ENCODE results near the gene MMS22L. TPM values are rescaled to one million over a fixed set of nuclear protein-coding genes. Genes with fewer than 3 reads are reported as not detected.
"Not testable (repeated sequence)": the region's sequence is repeated elsewhere in the genome, so short reads cannot be mapped to it uniquely, and the experiment has no call there.

Gene MMS22L
- total RNA-seq, 2 donors from 2014 or later, result 9.5 to 11.7 TPM

GRCh38 chr6:97205966-97206365, 77.0 kb downstream of the MMS22L start:
- H3K36me3 Mint-ChIP-seq (ENCODE audit: low read depth), result no peaks in the 10 kb centered on the region
- DNase-seq (no peak), ATAC-seq (no peak)
- no peaks in the 10 kb centered on the region for H3K9me3 ChIP-seq (ENCODE audit: control insufficient read depth, low read length, poor library complexity, severe bottlenecking)
- H3K27ac Mint-ChIP-seq, result no peak overlapping the region
- H3K4me1 Mint-ChIP-seq, result peaks cover 2% of the 10 kb centered on the region
- H3K27me3 Mint-ChIP-seq, result no peaks in the 10 kb centered on the region
- H3K4me3 Mint-ChIP-seq, result no peak overlapping the region

GRCh38 chr6:97203343-97203742, 79.7 kb downstream of the MMS22L start:
- peaks cover 2% of the 10 kb centered on the region for H3K36me3 Mint-ChIP-seq (ENCODE audit: low read depth)
- no peak overlapping the region for H3K27ac Mint-ChIP-seq
- no peaks in the 10 kb centered on the region for H3K9me3 ChIP-seq (ENCODE audit: control insufficient read depth, low read length, poor library complexity, severe bottlenecking)
- ATAC-seq (no peak), DNase-seq (no peak)
- no peaks in the 10 kb centered on the region for H3K27me3 Mint-ChIP-seq
- no peak overlapping the region for H3K4me3 Mint-ChIP-seq
- H3K4me1 Mint-ChIP-seq, result peaks cover 2% of the 10 kb centered on the region

GRCh38 chr6:97198046-97198565, 84.9 kb downstream of the MMS22L start:
- Mint-ChIP-seq H3K27ac (no peak overlapping the region), H3K4me3 (no peak overlapping the region), H3K27me3 (no peaks in the 10 kb centered on the region), H3K4me1 (no peaks in the 10 kb centered on the region), H3K36me3 (ENCODE audit: low read depth) (peaks cover 2% of the 10 kb centered on the region)
- no peaks in the 10 kb centered on the region for H3K9me3 ChIP-seq (ENCODE audit: control insufficient read depth, low read length, poor library complexity, severe bottlenecking)
- no peak for ATAC-seq
- DNase-seq, result no peak

GRCh38 chr6:97195117-97195516, 87.9 kb downstream of the MMS22L start:
- Mint-ChIP-seq H3K27me3 (no peaks in the 10 kb centered on the region), H3K4me3 (no peak overlapping the region), H3K27ac (no peak overlapping the region), H3K4me1 (no peaks in the 10 kb centered on the region), H3K36me3 (ENCODE audit: low read depth) (peaks cover 2% of the 10 kb centered on the region)
- no peak for DNase-seq
- no peaks in the 10 kb centered on the region for H3K9me3 ChIP-seq (ENCODE audit: control insufficient read depth, low read length, poor library complexity, severe bottlenecking)
- ATAC-seq, result no peak

GRCh38 chr6:97189767-97190166, 93.2 kb downstream of the MMS22L start:
- H3K27me3 Mint-ChIP-seq, result no peaks in the 10 kb centered on the region
- DNase-seq, result no peak
- no peaks in the 10 kb centered on the region for H3K4me1 Mint-ChIP-seq
- H3K27ac Mint-ChIP-seq, result no peak overlapping the region
- H3K9me3 ChIP-seq (ENCODE audit: control insufficient read depth, low read length, poor library complexity, severe bottlenecking), result no peaks in the 10 kb centered on the region
- no peaks in the 10 kb centered on the region for H3K36me3 Mint-ChIP-seq (ENCODE audit: low read depth)
- no peak for ATAC-seq
- no peak overlapping the region for H3K4me3 Mint-ChIP-seq

- Mint-ChIP-seq H3K36me3 (ENCODE audit: low read depth) (no peaks in the 10 kb centered on the region), H3K27me3 (no peaks in the 10 kb centered on the region), H3K4me3 (no peak overlapping the region), H3K4me1 (no peaks in the 10 kb centered on the region), H3K27ac (no peak overlapping the region)
- DNase-seq (no peak), ATAC-seq (no peak)
- H3K9me3 ChIP-seq (ENCODE audit: control insufficient read depth, low read length, poor library complexity, severe bottlenecking), result no peaks in the 10 kb centered on the region
Measured at GRCh38 chr6:97187951-97188350, 95.1 kb downstream of the MMS22L start.

GRCh38 chr6:97186416-97186999, 96.5 kb downstream of the MMS22L start:
- H3K9me3 ChIP-seq (ENCODE audit: control insufficient read depth, low read length, poor library complexity, severe bottlenecking), result no peaks in the 10 kb centered on the region
- no peak overlapping the region for H3K27ac Mint-ChIP-seq
- no peaks in the 10 kb centered on the region for H3K27me3 Mint-ChIP-seq
- H3K36me3 Mint-ChIP-seq (ENCODE audit: low read depth), result no peaks in the 10 kb centered on the region
- H3K4me1 Mint-ChIP-seq, result no peaks in the 10 kb centered on the region
- H3K4me3 Mint-ChIP-seq, result no peak overlapping the region
- peak; percentile 16 to 54 (median 28) for DNase-seq
- ATAC-seq, result peak; percentile 77

- H3K36me3 Mint-ChIP-seq (ENCODE audit: low read depth), result peaks cover 15% of the 10 kb centered on the region
- H3K4me1 Mint-ChIP-seq, result no peaks in the 10 kb centered on the region
- no peak overlapping the region for H3K4me3 Mint-ChIP-seq
- H3K9me3 ChIP-seq (ENCODE audit: control insufficient read depth, low read length, poor library complexity, severe bottlenecking), result no peaks in the 10 kb centered on the region
- no peak for DNase-seq
- no peaks in the 10 kb centered on the region for H3K27me3 Mint-ChIP-seq
- H3K27ac Mint-ChIP-seq, result no peak overlapping the region
- no peak for ATAC-seq
Measured at GRCh38 chr6:97177905-97178304, 105.1 kb downstream of the MMS22L start.

- H3K36me3 Mint-ChIP-seq (ENCODE audit: low read depth), result peaks cover 18% of the 10 kb centered on the region
- H3K9me3 ChIP-seq (ENCODE audit: control insufficient read depth, low read length, poor library complexity, severe bottlenecking), result no peaks in the 10 kb centered on the region
Measured at GRCh38 chr6:97176468-97176867, 106.5 kb downstream of the MMS22L start.

GRCh38 chr6:97175806-97176205, 107.2 kb downstream of the MMS22L start:
- no peak overlapping the region for H3K27ac Mint-ChIP-seq
- H3K4me1 Mint-ChIP-seq, result no peaks in the 10 kb centered on the region
- H3K36me3 Mint-ChIP-seq (ENCODE audit: low read depth), result peaks cover 16% of the 10 kb centered on the region

More at GRCh38 chr6:97176468-97176867, 106.5 kb downstream of the MMS22L start:
- Mint-ChIP-seq H3K4me3 (no peak overlapping the region), H3K27me3 (no peaks in the 10 kb centered on the region), H3K27ac (no peak overlapping the region), H3K4me1 (no peaks in the 10 kb centered on the region)
- DNase-seq, result no peak
- ATAC-seq, result no peak

GRCh38 chr6:97174471-97174870, 108.5 kb downstream of the MMS22L start:
- H3K9me3 ChIP-seq (ENCODE audit: control insufficient read depth, low read length, poor library complexity, severe bottlenecking), result no peaks in the 10 kb centered on the region
- H3K27me3 Mint-ChIP-seq, result no peaks in the 10 kb centered on the region
- H3K36me3 Mint-ChIP-seq (ENCODE audit: low read depth), result peaks cover 15% of the 10 kb centered on the region
- no peaks in the 10 kb centered on the region for H3K4me1 Mint-ChIP-seq
- no peak for ATAC-seq
- no peak overlapping the region for H3K27ac Mint-ChIP-seq
- no peak for DNase-seq
- no peak overlapping the region for H3K4me3 Mint-ChIP-seq

More at GRCh38 chr6:97175806-97176205, 107.2 kb downstream of the MMS22L start:
- Mint-ChIP-seq H3K4me3 (no peak overlapping the region), H3K27me3 (no peaks in the 10 kb centered on the region)
- no peaks in the 10 kb centered on the region for H3K9me3 ChIP-seq (ENCODE audit: control insufficient read depth, low read length, poor library complexity, severe bottlenecking)
- ATAC-seq (no peak), DNase-seq (no peak)

- DNase-seq (no peak), ATAC-seq (no peak)
- Mint-ChIP-seq H3K27me3 (no peaks in the 10 kb centered on the region), H3K4me3 (no peak overlapping the region), H3K4me1 (no peaks in the 10 kb centered on the region), H3K36me3 (ENCODE audit: low read depth) (peaks cover 12% of the 10 kb centered on the region), H3K27ac (no peak overlapping the region)
- no peaks in the 10 kb centered on the region for H3K9me3 ChIP-seq (ENCODE audit: control insufficient read depth, low read length, poor library complexity, severe bottlenecking)
Measured at GRCh38 chr6:97160280-97160679, 122.7 kb downstream of the MMS22L start.

GRCh38 chr6:97155447-97155846, 127.6 kb downstream of the MMS22L start:
- H3K4me1 Mint-ChIP-seq; DNase-seq; H3K27me3 Mint-ChIP-seq; ATAC-seq; H3K36me3 Mint-ChIP-seq (ENCODE audit: low read depth); H3K4me3 Mint-ChIP-seq; H3K27ac Mint-ChIP-seq; H3K9me3 ChIP-seq (ENCODE audit: control insufficient read depth, low read length, poor library complexity, severe bottlenecking): not testable (repeated sequence)

GRCh38 chr6:97154015-97154414, 129.0 kb downstream of the MMS22L start:
- no peak for ATAC-seq
- H3K36me3 Mint-ChIP-seq (ENCODE audit: low read depth), result peaks cover 4% of the 10 kb centered on the region
- no peaks in the 10 kb centered on the region for H3K9me3 ChIP-seq (ENCODE audit: control insufficient read depth, low read length, poor library complexity, severe bottlenecking)
- H3K27ac Mint-ChIP-seq, result no peak overlapping the region
- H3K4me1 Mint-ChIP-seq, result no peaks in the 10 kb centered on the region
- H3K27me3 Mint-ChIP-seq, result no peaks in the 10 kb centered on the region
- H3K4me3 Mint-ChIP-seq, result no peak overlapping the region
- DNase-seq, result no peak

All from T-helper 17 cell (primary cell).